ENCODE measurements around the gene ADIPOR2.
"Not testable (repeated sequence)": the region's sequence is repeated elsewhere in the genome, so short reads cannot be mapped to it uniquely, and the experiment has no call there.

GRCh38 chr12:1715459-1715858 lies 24.6 kb downstream of the ADIPOR2 start:
- not testable (repeated sequence) for TF ChIP-seq POLR2AphosphoS5, CTCF, POLR2A, EP300 (IDR thresholded peaks at IDR 0.05)

All from sigmoid colon (tissue), 4 donors.